Measurements from ENCODE around the gene SLC22A1. TPM values are rescaled to one million over a fixed set of nuclear protein-coding genes. Genes with fewer than 3 reads are reported as not detected.

SLC22A1 gene
- total and polyA plus RNA-seq, 10 of the 15 experiments (the other 5 are each of a cell fraction or from before 2014, with no cell fraction given), result 0.09 to 0.28 (median 0.15) TPM; not detected in 3

- ChIA-PET CTCF (no interaction called here), SMC1A (ENCODE audit: uncharacterized antibody, unreplicated experiment) (no interaction called here), RAD21 (ENCODE audit: unreplicated experiment) (interaction anchor here (0.9 kb wide), 1 partner anchor 89 kb away, joined by 3 read pairs; no protein-coding TSS in a partner anchor), POLR2A (no interaction called here)
- Histone ChIP-seq H3K27ac (ENCODE audit: control insufficient read depth, insufficient read depth) (no peak overlapping the region), H3K4me3 (no peak overlapping the region), H3K79me2 (ENCODE audit: control insufficient read depth, insufficient read depth, low read length) (no peaks in the 10 kb centered on the region), H4K20me1 (ENCODE audit: control insufficient read depth, insufficient read depth) (no peaks in the 10 kb centered on the region), H2AFZ (ENCODE audit: control insufficient read depth, low read depth, low read length) (no peak overlapping the region), H3K27me3 (replicated peaks in 1 of 2; ENCODE audit: control insufficient read depth in 2 of 2, insufficient read depth in 2 of 2, low read length in 1 of 2) (no peaks in the 10 kb centered on the region), H3K4me2 (ENCODE audit: control insufficient read depth, insufficient read depth) (no peak overlapping the region), H3K36me3 (ENCODE audit: control insufficient read depth in 2 of 2, insufficient read depth in 2 of 2, low read length in 1 of 2) (no peaks in the 10 kb centered on the region), H3K9ac (ENCODE audit: control insufficient read depth, insufficient read depth, low read length) (no peak overlapping the region), H3K9me3 (replicated peaks; ENCODE audit: control insufficient read depth, insufficient read depth, low read length) (no peaks in the 10 kb centered on the region), H3K4me1 (ENCODE audit: control insufficient read depth, insufficient read depth, low read length) (no peaks in the 10 kb centered on the region)
- in situ Hi-C loops (cut with MboI), result no loop called here
- BruUV-seq (replicated peaks), result no TSS peak
- ATAC-seq, result no peak
- no peak for DNase-seq (ENCODE audit: low read depth, low spot score)
- FAIRE-seq, result no peak
- intact Hi-C loops (cut with micrococcal nuclease; ENCODE audit: unreplicated experiment), result loop anchor here (10.0 kb wide), 1 partner anchor 533 kb away; the partner anchor contains the start of gene LPA
- 61% methylated on average over 4 of the region's 4 CpGs for WGBS (ENCODE audit: insufficient coverage, insufficient replicate concordance, low lambda C conversion rate, missing lambda C conversion rate)
- no peak for TF ChIP-seq ZNF274 (IDR thresholded peaks at IDR 0.05; ENCODE audit: insufficient read depth, insufficient read length)
- TF ChIP-seq E2F8 (IDR thresholded peaks at IDR 0.05; ENCODE audit: low read depth, partially characterized antibody), result no peak
- no peak for TF ChIP-seq PKNOX1 (IDR thresholded peaks at IDR 0.05)
- TF ChIP-seq KAT2A (conservative IDR thresholded peaks at IDR 0.05; ENCODE audit: control insufficient read depth, low read depth, low read length), result no peak
- TF ChIP-seq LARP7 (IDR thresholded peaks at IDR 0.05), result no peak
- TF ChIP-seq IRF4 (IDR thresholded peaks at IDR 0.05; ENCODE audit: low read depth, low read length), result no peak
- no peak for TF ChIP-seq ZNF217 (IDR thresholded peaks at IDR 0.05)
- no peak for TF ChIP-seq SIX5 (IDR thresholded peaks at IDR 0.05; ENCODE audit: low read depth, low read length, severe bottlenecking)
- TF ChIP-seq, protein P1, sequence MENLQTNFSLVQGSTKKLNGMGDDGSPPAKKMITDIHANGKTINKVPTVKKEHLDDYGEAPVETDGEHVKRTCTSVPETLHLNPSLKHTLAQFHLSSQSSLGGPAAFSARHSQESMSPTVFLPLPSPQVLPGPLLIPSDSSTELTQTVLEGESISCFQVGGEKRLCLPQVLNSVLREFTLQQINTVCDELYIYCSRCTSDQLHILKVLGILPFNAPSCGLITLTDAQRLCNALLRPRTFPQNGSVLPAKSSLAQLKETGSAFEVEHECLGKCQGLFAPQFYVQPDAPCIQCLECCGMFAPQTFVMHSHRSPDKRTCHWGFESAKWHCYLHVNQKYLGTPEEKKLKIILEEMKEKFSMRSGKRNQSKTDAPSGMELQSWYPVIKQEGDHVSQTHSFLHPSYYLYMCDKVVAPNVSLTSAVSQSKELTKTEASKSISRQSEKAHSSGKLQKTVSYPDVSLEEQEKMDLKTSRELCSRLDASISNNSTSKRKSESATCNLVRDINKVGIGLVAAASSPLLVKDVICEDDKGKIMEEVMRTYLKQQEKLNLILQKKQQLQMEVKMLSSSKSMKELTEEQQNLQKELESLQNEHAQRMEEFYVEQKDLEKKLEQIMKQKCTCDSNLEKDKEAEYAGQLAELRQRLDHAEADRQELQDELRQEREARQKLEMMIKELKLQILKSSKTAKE (IDR thresholded peaks at IDR 0.05; ENCODE audit: low read depth, poor library complexity, severe bottlenecking), result no peak
- TF ChIP-seq GATAD2B (conservative IDR thresholded peaks at IDR 0.05; ENCODE audit: low read depth), result no peak
- TF ChIP-seq, protein P2, sequence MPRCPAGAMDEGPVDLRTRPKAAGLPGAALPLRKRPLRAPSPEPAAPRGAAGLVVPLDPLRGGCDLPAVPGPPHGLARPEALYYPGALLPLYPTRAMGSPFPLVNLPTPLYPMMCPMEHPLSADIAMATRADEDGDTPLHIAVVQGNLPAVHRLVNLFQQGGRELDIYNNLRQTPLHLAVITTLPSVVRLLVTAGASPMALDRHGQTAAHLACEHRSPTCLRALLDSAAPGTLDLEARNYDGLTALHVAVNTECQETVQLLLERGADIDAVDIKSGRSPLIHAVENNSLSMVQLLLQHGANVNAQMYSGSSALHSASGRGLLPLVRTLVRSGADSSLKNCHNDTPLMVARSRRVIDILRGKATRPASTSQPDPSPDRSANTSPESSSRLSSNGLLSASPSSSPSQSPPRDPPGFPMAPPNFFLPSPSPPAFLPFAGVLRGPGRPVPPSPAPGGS (IDR thresholded peaks at IDR 0.05; ENCODE audit: borderline replicate concordance, insufficient read depth, low read depth, low read length, poor library complexity, severe bottlenecking), result no peak
- TF ChIP-seq EZH2 (IDR thresholded peaks at IDR 0.05; ENCODE audit: borderline replicate concordance, control insufficient read depth, low read depth, low read length), result no peak
- no peak for TF ChIP-seq RBBP5 (conservative IDR thresholded peaks at IDR 0.05)
- no peak for TF ChIP-seq POLR2AphosphoS2 (IDR thresholded peaks at IDR 0.05; ENCODE audit: low read depth, low read length)
- no peak for TF ChIP-seq ATF2 (IDR thresholded peaks at IDR 0.05; ENCODE audit: low read length)
- TF ChIP-seq NFYB (IDR thresholded peaks at IDR 0.05; ENCODE audit: insufficient read depth, low read depth, low read length), result no peak
- TF ChIP-seq TAF1 (IDR thresholded peaks at IDR 0.05; ENCODE audit: borderline replicate concordance, low read depth, low read length), result no peak
Measured at GRCh38 chr6:160132297-160132637, 10.7 kb downstream of the SLC22A1 start.

Data from GM12878 (cell line).